H1 (cell line): ENCODE results near the gene SMYD3. TPM values are rescaled to one million over a fixed set of nuclear protein-coding genes. Genes with fewer than 3 reads are reported as not detected.

Experiments used
- CBX5 ChIP-seq: fragments of 300-800, 300-1000 bp; sonication (generic); IDR thresholded peaks from 2 replicates; pipeline ENCODE4 v1.7.1; 2016; ENCODE audit warnings: antibody characterized with exemption, low read length, low read depth
- CHD7 ChIP-seq: fragments of 300-600 bp; sonication (generic); IDR thresholded peaks from 2 replicates; pipeline ENCODE4 v1.7.1; 2012; ENCODE audit warnings: low read length, moderate library complexity, mild to moderate bottlenecking, inconsistent platforms; ENCODE audit not compliant: insufficient replicate concordance
- HDAC2 ChIP-seq, 2 experiments: fragments of 300-600 bp in 1 of 2; sonication (generic) in 1 of 2; IDR thresholded peaks; 2 replicates each; pipeline ENCODE4 v1.6.1; 2011 to 2012; ENCODE audit warnings: low read depth in 2 of 2, low read length in 2 of 2, mild to moderate bottlenecking in 2 of 2, moderate library complexity in 2 of 2, borderline replicate concordance in 1 of 2, inconsistent platforms in 1 of 2
- NANOG ChIP-seq: IDR thresholded peaks from 2 replicates; pipeline ENCODE4 v1.6.1; 2011; ENCODE audit warnings: low read length, low read depth, mild to moderate bottlenecking, inconsistent platforms; ENCODE audit not compliant: insufficient read depth, poor library complexity, severe bottlenecking
- RXRA ChIP-seq: IDR thresholded peaks from 2 replicates; pipeline ENCODE4 v1.6.1; 2011; ENCODE audit warnings: low read depth, mild to moderate bottlenecking, low read length, moderate library complexity; ENCODE audit not compliant: insufficient read depth
- SP2 ChIP-seq: IDR thresholded peaks from 2 replicates; pipeline ENCODE4 v1.6.1; 2012; ENCODE audit warnings: mild to moderate bottlenecking, low read length, inconsistent platforms
- SP4 ChIP-seq: IDR thresholded peaks from 2 replicates; pipeline ENCODE4 v1.6.1; 2012; ENCODE audit warnings: low read length, inconsistent platforms
- SRF ChIP-seq: IDR thresholded peaks from 2 replicates; pipeline ENCODE4 v1.6.1; 2011; ENCODE audit warnings: mild to moderate bottlenecking, low read depth, low read length, moderate library complexity
- SUZ12 ChIP-seq: fragments of 200-600 bp; sonication (generic); IDR thresholded peaks from 2 replicates; pipeline ENCODE4 v1.6.1; 2012; ENCODE audit warnings: mild to moderate bottlenecking, inconsistent platforms, low read length, moderate library complexity, mixed read lengths
- polyA plus RNA-seq, 7 experiments: library from polyadenylated mRNA; depleted of rRNA in 3 of 7; stranded (reverse) in 5 of 7; unstranded in 2 of 7; fragments of >200 nt in 5 of 7; fragments of 200-250 nt in 2 of 7; gene quantifications; 1 replicate in 5 of 7; 2 replicates in 1 of 7; 4 replicates in 1 of 7; pipeline versions ENCODE4 v1.2.1 to v1.2.3, GENCODE V29; 2011 to 2013; ENCODE audit warnings: missing spikeins in 2 of 7, mixed read lengths in 2 of 7
- total RNA-seq: library from RNA; stranded (reverse); fragmentation: NEBNext Ultra II Directional; extraction: Animal tissue kit (Norgen Biotek cat#: 25700); gene quantifications from 2 replicates; pipeline ENCODE4 v1.2.1, GENCODE V29; 2021

Gene SMYD3
- total and polyA plus RNA-seq, 2 of the 8 experiments (the other 6 are each of a cell fraction or from before 2014, with no cell fraction given): 17.3 to 25.4 TPM

GRCh38 chr1:245926888-245927287, 580.2 kb downstream of the SMYD3 start (continued):
- TF ChIP-seq CHD7 (no peak), SUZ12 (no peak), SP4 (no peak), NANOG (no peak), HDAC2 (IDR thresholded peaks at IDR 0.05; ENCODE audit: borderline replicate concordance in 1 of 2, low read depth in 2 of 2, low read length in 2 of 2) (no peak), CBX5 (no peak), RXRA (no peak), SRF (no peak), SP2 (no peak)
